Measurements from ENCODE around the gene BLM.

GRCh38 chr15:90708516-90708915 lies 8.6 kb upstream of the BLM start:
- TF ChIP-seq CTCF (conservative IDR thresholded peaks at IDR 0.05 in 1 of 2, IDR thresholded peaks at IDR 0.05 in 1 of 2; ENCODE audit: extremely low read depth in 1 of 2, insufficient read depth in 1 of 2, low read depth in 1 of 2, low read length in 2 of 2) (no peak), EZH2 (IDR thresholded peaks at IDR 0.05; ENCODE audit: borderline replicate concordance, low read length) (no peak)
